Colon (tissue), 2 donors: ENCODE results near the gene MAD1L1.

Experiments
- FAIRE-seq: peaks from 2 replicates; lab custom pipeline; 2012; peaks lifted over from hg19 to GRCh38; lab: Jason Lieb, UNC
- donor health status: control.
- donor health status: control.

Gene MAD1L1

GRCh38 chr7:1968397-1969111 lies 264.2 kb downstream of the MAD1L1 start:
- FAIRE-seq = no peak

GRCh38 chr7:1967512-1968396 lies 265.0 kb downstream of the MAD1L1 start:
- no peak for FAIRE-seq

GRCh38 chr7:1966631-1967200 lies 266.0 kb downstream of the MAD1L1 start:
- no peak for FAIRE-seq

GRCh38 chr7:1965579-1966294 lies 267.0 kb downstream of the MAD1L1 start:
- no peak for FAIRE-seq

- no peak for FAIRE-seq
Observed at GRCh38 chr7:1964913-1965578, 267.7 kb downstream of the MAD1L1 start.

GRCh38 chr7:1964211-1964912 lies 268.4 kb downstream of the MAD1L1 start:
- no peak for FAIRE-seq

- no peak for FAIRE-seq
Observed at GRCh38 chr7:1963575-1963974, 269.2 kb downstream of the MAD1L1 start.

- FAIRE-seq = no peak
Observed at GRCh38 chr7:1961701-1962276, 271.0 kb downstream of the MAD1L1 start.

- no peak for FAIRE-seq
Observed at GRCh38 chr7:1959305-1959704, 273.4 kb downstream of the MAD1L1 start.

- no peak for FAIRE-seq
Observed at GRCh38 chr7:1957471-1958225, 275.1 kb downstream of the MAD1L1 start.

- FAIRE-seq = no peak
Observed at GRCh38 chr7:1956611-1957470, 275.9 kb downstream of the MAD1L1 start.

- FAIRE-seq = no peak
Observed at GRCh38 chr7:1956141-1956540, 276.6 kb downstream of the MAD1L1 start.

- FAIRE-seq = no peak
Observed at GRCh38 chr7:1954366-1955004, 278.3 kb downstream of the MAD1L1 start.

- no peak for FAIRE-seq
Observed at GRCh38 chr7:1953199-1954190, 279.2 kb downstream of the MAD1L1 start.

- FAIRE-seq = no peak
Observed at GRCh38 chr7:1952781-1953180, 280.0 kb downstream of the MAD1L1 start.

- FAIRE-seq = no peak
Observed at GRCh38 chr7:1952169-1952760, 280.5 kb downstream of the MAD1L1 start.

- no peak for FAIRE-seq
Observed at GRCh38 chr7:1951600-1951999, 281.1 kb downstream of the MAD1L1 start.
